ENCODE data around the gene PPIL1.

Gene PPIL1

DNA sequence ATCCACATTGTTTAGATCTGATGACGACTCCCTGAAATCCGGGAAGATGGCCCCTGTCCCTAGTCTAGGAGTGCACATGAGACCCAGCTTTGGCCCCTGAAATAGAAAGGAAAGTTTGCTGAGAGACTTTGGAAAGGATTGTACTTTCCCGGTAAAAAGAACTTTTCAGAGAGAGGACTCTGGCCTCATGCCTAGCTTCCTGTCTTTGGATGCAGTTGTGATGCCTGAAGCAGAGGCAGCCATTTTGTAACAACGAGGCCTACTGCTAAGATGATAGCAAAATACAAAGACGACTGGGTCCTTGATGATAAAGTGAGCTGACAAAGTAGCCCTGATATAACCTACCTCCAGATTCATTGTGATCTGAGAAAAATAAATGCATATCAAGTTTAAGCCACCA is 42.3 kb downstream of the PPIL1 start:
- Histone ChIP-seq H3K9me3 (replicated peaks in 1 of 11) (peaks cover 0 to 18% (median 13%) of the 10 kb centered on the region in 11 experiments; a peak in 11 of 22 replicates), H4K20me1 (0 out of 22 replicates have a peak, but pooled peaks cover 0 to 7% (median 0%) of the 10 kb centered on the region in 11 experiments), H3K9ac (no peak overlapping the region), H3K36me3 (no peaks in the 10 kb centered on the region), H3K4me3 (no peak overlapping the region), H3K4me2 (peak overlapping the region in 7 of 11 experiments; percentile 39 to 58 (median 54); a peak in 12 of 22 replicates), H3K27ac (no peak overlapping the region), H3K4me1 (peaks cover 18 to 58% (median 49%) of the 10 kb centered on the region in 10 experiments), H3K27me3 (peaks cover 6 to 27% (median 18%) of the 10 kb centered on the region in 11 experiments; a peak in 21 of 22 replicates)
- no peak for TF ChIP-seq Cebpa-rat (IDR thresholded peaks at IDR 0.05)

DNA sequence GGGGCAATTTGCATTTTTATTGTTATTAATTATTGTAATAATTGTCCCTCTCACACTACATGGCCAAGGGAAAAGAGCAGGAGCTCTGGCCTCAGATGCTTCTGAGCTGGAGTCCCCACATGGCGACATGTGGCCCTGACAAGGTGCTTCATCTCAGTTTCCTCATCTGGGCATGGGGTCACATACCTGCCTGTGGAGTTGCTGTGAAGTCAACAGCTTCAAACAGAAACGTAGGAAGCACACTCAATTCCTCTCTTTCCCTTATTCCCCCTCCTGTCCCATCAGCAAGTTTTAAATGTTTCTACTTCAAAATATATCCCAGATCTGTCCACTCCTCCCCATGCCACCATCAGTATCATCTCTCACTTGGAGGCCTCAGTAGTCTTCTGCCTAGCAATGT is 44.0 kb downstream of the PPIL1 start:
- TF ChIP-seq Cebpa-rat (IDR thresholded peaks at IDR 0.05) = no peak
- H3K9ac ChIP-seq = no peak overlapping the region
- no peaks in the 10 kb centered on the region for H4K20me1 ChIP-seq
- no peak overlapping the region for H3K27ac ChIP-seq
- H3K36me3 ChIP-seq = no peaks in the 10 kb centered on the region
- peaks cover 35 to 66% (median 62%) of the 10 kb centered on the region in 10 experiments for H3K4me1 ChIP-seq
- peaks cover 0 to 18% (median 13%) of the 10 kb centered on the region in 11 experiments; a peak in 11 of 22 replicates for H3K9me3 ChIP-seq (replicated peaks in 1 of 11)
- H3K4me2 ChIP-seq = no peak overlapping the region
- peaks cover 0 to 14% (median 5%) of the 10 kb centered on the region in 11 experiments; a peak in 4 of 22 replicates for H3K27me3 ChIP-seq
- H3K4me3 ChIP-seq = no peak overlapping the region

DNA sequence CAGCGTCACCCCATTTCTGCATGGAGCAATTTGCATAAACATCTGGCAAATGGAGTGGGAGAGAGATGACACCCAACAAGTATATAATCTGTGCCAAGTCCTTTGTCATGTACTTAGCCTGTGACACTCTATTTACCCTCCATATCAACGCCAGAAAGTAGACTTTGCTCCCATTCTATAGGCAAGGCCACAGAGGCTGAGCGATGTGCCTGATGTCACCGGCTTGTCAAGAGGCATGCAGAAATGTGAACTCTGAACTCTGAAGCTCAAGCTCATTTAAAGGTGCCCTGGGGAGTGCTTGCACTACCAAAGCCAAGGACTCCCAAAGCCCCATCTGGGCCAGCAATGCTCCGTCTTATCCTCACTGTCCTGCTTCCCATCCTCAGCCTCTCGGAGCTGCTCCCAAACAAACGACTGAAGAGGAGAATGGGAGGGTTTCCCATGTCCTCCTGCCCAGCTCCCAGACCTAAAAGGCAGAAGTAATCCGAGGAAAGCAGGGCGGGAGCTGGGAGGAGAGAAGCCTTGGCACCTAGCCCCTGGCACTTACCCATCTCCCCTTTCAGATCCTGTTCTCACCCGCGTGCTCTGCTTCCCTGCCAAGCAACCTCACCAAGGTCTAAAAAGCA is 44.6 kb downstream of the PPIL1 start:
- Histone ChIP-seq H3K9me3 (replicated peaks in 1 of 11) (peaks cover 0 to 18% (median 13%) of the 10 kb centered on the region in 11 experiments; a peak in 11 of 22 replicates), H3K4me1 (peaks cover 41 to 70% (median 65%) of the 10 kb centered on the region in 10 experiments), H4K20me1 (no peaks in the 10 kb centered on the region), H3K4me2 (0 out of 22 replicates have a peak overlapping the region, but pooled peaks of 1 of the 11 experiments have one; percentile 9), H3K27ac (no peak overlapping the region), H3K4me3 (no peak overlapping the region), H3K9ac (no peak overlapping the region), H3K36me3 (no peaks in the 10 kb centered on the region), H3K27me3 (peaks cover 0 to 9% (median 2%) of the 10 kb centered on the region in 11 experiments; a peak in 4 of 22 replicates)
- TF ChIP-seq Cebpa-rat (IDR thresholded peaks at IDR 0.05) = no peak

DNA sequence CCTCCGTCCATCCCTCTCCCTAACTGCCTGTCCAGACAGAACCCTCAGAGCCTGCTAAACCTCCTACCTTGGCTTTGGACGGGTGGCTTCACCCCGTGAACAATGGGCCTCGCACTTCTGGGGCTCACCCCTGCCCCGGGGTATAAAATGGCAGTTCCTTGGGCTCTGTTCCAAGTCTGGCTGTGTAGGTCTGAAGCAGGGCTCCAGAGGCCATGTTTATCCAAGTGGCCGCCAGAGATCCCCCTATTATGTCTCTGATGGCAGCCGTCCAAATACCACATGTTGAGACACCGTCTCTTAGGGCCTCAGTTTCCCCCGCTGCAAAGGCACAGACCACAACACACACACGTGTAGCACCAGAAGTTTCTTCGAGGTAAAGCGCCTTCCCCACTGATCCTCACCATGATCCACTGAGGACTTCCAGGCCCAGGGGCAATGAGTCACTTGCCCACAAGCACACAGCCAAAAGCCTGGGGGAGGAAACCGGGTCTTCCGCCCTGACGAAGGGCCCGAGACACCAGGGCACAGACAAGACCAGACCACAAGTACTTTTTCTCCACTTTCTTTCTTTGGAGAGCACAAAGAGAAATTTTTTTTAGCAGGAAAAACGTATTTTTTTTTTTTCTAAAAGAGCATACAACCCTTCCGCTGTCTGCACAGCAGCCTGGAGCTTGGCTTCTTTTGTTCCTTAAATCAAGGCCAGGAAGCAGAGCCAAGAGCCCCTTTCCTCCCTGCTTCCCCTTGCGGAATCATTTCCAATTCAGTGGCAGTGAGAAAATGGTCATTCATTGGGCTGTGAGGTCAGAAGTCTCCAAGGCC is 47.1 kb downstream of the PPIL1 start:
- peaks cover 58 to 73% (median 67%) of the 10 kb centered on the region in 10 experiments for H3K4me1 ChIP-seq
- no peak for TF ChIP-seq Cebpa-rat (IDR thresholded peaks at IDR 0.05)
- H3K36me3 ChIP-seq = no peaks in the 10 kb centered on the region
- H3K9ac ChIP-seq = peak overlapping the region in 10 of 11 experiments; percentile 22 to 74 (median 63); a peak in 20 of 22 replicates
- H3K27me3 ChIP-seq = no peaks in the 10 kb centered on the region
- no peaks in the 10 kb centered on the region for H4K20me1 ChIP-seq
- H3K4me2 ChIP-seq = peak overlapping the region; percentile 65 to 93 (median 85)
- H3K9me3 ChIP-seq (replicated peaks in 1 of 11) = peaks cover 0 to 5% (median 3%) of the 10 kb centered on the region in 11 experiments; a peak in 6 of 22 replicates
- peak overlapping the region in 4 of 10 experiments; percentile 1 to 26 (median 14); a peak in 5 of 20 replicates for H3K4me3 ChIP-seq
- H3K27ac ChIP-seq = peak overlapping the region; percentile 28 to 86 (median 71); a peak in 21 of 22 replicates

DNA sequence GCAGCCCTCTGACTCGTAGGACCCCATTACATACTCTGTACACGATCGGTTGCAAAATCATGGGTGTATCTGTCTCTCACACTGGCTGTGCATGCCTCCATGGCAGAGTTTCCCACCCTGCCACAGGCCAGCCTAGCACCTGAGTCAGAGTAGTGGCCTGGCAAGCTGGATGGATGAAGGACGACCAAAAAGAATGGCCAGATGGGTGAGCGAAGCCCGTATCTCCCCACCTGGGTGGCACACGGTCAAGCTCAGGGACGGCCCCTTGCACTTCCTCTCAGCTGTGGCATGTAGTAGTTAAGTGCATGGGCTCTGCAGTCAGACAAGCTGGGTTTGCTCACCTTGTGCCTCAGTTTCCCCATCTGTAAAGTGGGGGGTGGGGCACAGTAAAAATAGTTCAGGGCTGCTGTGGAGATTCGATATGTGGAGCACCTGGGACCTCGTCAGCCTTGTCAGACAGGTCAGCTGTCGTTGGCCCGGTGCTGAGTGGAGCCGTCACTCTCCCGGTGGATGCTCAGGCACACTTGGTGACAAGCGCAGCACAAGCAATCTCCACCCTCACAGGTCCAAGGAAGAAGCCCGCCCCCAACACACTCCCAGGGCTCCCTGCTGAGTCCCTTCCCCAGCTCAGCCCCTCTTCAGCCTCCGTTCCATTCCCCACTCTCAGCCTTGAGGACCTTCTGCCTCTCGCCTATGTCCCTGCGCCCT is 47.9 kb downstream of the PPIL1 start:
- no peaks in the 10 kb centered on the region for H3K27me3 ChIP-seq
- H3K9me3 ChIP-seq (replicated peaks in 1 of 11) = no peaks in the 10 kb centered on the region
- TF ChIP-seq Cebpa-rat (IDR thresholded peaks at IDR 0.05) = no peak
- peak overlapping the region in 6 of 11 experiments; percentile 25 to 74 (median 62); a peak in 5 of 22 replicates for H3K9ac ChIP-seq
- H3K4me3 ChIP-seq = peak overlapping the region in 1 of 10 experiments; percentile 26; a peak in 2 of 20 replicates
- H3K4me1 ChIP-seq = peaks cover 65 to 81% (median 74%) of the 10 kb centered on the region in 10 experiments
- H3K4me2 ChIP-seq = peak overlapping the region; percentile 65 to 93 (median 85)
- no peaks in the 10 kb centered on the region for H4K20me1 ChIP-seq
- H3K36me3 ChIP-seq = no peaks in the 10 kb centered on the region
- H3K27ac ChIP-seq = peak overlapping the region; percentile 28 to 86 (median 68); a peak in 19 of 22 replicates

DNA sequence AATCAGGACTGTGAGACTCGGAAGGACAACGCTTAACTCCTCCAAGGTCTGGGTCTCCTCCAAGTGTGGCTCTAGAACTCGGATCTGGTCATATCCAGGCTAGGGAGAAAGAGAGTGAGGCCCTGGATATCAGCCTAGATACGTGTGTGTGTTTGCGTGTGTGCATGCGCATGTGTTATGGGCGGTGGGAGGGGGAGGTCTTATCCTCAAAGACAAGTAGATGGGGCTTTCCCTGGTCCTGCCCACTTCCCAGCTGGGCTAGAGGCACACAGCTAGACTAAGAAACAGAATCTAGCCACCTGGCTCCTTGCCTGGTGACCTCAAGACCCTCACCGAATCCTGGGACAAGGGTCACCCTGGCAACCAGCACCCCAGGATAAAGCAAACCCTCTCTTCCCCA is 48.6 kb downstream of the PPIL1 start:
- H3K27ac ChIP-seq = no peak overlapping the region
- no peaks in the 10 kb centered on the region for H3K9me3 ChIP-seq (replicated peaks in 1 of 11)
- H3K9ac ChIP-seq = no peak overlapping the region
- no peak overlapping the region for H3K4me3 ChIP-seq
- H3K4me1 ChIP-seq = peaks cover 69 to 88% (median 80%) of the 10 kb centered on the region in 10 experiments
- H3K4me2 ChIP-seq = peak overlapping the region; percentile 65 to 93 (median 85); a peak in 21 of 22 replicates
- no peaks in the 10 kb centered on the region for H3K36me3 ChIP-seq
- TF ChIP-seq Cebpa-rat (IDR thresholded peaks at IDR 0.05) = no peak
- H4K20me1 ChIP-seq = no peaks in the 10 kb centered on the region
- no peaks in the 10 kb centered on the region for H3K27me3 ChIP-seq

DNA sequence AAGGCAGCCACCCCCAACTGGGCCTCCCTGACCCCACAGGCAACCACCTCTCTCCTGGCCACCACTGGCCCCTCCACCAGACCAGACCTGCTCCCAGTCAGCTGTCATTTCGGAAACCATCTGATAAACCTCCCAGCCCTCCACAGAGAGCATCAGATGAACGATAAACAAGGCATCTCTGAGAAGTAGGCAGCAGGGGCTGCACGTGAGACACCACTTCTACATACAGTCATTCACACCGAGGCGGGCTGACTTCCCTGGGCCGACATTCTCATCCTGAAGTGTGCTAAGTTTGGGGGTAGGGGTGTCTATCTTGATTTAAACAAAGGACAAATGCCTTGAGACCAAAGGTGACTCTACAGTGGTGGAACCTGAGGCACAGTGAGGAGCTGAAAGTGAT is 49.2 kb downstream of the PPIL1 start:
- no peaks in the 10 kb centered on the region for H3K9me3 ChIP-seq (replicated peaks in 1 of 11)
- H3K9ac ChIP-seq = no peak overlapping the region
- no peak for TF ChIP-seq Cebpa-rat (IDR thresholded peaks at IDR 0.05)
- H3K36me3 ChIP-seq = no peaks in the 10 kb centered on the region
- H4K20me1 ChIP-seq = no peaks in the 10 kb centered on the region
- H3K27ac ChIP-seq = no peak overlapping the region
- peaks cover 69 to 90% (median 81%) of the 10 kb centered on the region in 10 experiments for H3K4me1 ChIP-seq
- H3K4me3 ChIP-seq = no peak overlapping the region
- H3K4me2 ChIP-seq = peak overlapping the region in 10 of 11 experiments; percentile 53 to 93 (median 84); a peak in 14 of 22 replicates
- H3K27me3 ChIP-seq = no peaks in the 10 kb centered on the region

DNA sequence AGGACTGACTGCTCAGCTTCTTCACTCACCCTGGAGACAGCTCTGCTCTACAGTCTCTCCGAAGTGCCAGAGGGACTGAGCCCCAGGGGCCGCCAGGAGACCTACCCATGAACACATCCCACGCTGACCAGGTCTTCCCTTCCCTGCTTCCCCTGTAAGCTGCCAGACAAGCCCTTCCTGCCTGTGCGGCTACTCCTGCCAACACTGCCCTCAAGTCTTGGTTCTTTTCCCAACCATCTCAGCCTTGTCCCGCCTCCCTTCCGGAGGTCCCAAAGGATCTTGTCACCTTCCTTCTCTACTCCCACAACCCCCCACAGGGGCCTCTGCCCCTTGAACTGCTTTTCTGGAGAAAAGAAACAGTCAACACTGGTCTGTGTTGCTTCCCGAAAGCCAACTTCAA is 50.4 kb downstream of the PPIL1 start:
- Histone ChIP-seq H3K4me2 (peak overlapping the region; percentile 52 to 91 (median 79)), H3K9me3 (replicated peaks in 1 of 11) (no peaks in the 10 kb centered on the region), H3K4me1 (peaks cover 69 to 90% (median 82%) of the 10 kb centered on the region in 10 experiments), H4K20me1 (no peaks in the 10 kb centered on the region), H3K27me3 (no peaks in the 10 kb centered on the region), H3K36me3 (no peaks in the 10 kb centered on the region), H3K9ac (no peak overlapping the region), H3K27ac (0 out of 22 replicates have a peak overlapping the region, but pooled peaks of 2 of the 11 experiments have one; percentile 3 to 14), H3K4me3 (no peak overlapping the region)
- TF ChIP-seq Cebpa-rat (IDR thresholded peaks at IDR 0.05) = no peak
